Activated gamma-delta T cell treated with Interleukin-2 at 50 U/mL for 16 hours (primary cell): ENCODE measurements around the gene SLC15A4.
"Not testable (repeated sequence)": the region's sequence is repeated elsewhere in the genome, so short reads cannot be mapped to it uniquely, and the experiment has no call there.

Experiments
- DNase-seq: peaks from one replicate; pipeline ENCODE4 v3.0.0-alpha.2; 2020

SLC15A4 gene

GRCh38 chr12:128813392-128813791 lies 10.4 kb downstream of the SLC15A4 start:
- DNase-seq, result no peak

- no peak for DNase-seq
Measured at GRCh38 chr12:128811806-128812205, 12.0 kb downstream of the SLC15A4 start.

GRCh38 chr12:128810182-128811127 lies 13.3 kb downstream of the SLC15A4 start:
- DNase-seq, result peak; percentile 43

- DNase-seq, result no peak
Measured at GRCh38 chr12:128808651-128809050, 15.1 kb downstream of the SLC15A4 start.

- DNase-seq, result no peak
Measured at GRCh38 chr12:128807161-128807724, 16.5 kb downstream of the SLC15A4 start.

GRCh38 chr12:128806573-128806972 lies 17.2 kb downstream of the SLC15A4 start:
- no peak for DNase-seq

- DNase-seq, result not testable (repeated sequence)
Measured at GRCh38 chr12:128805406-128805805, 18.4 kb downstream of the SLC15A4 start.

GRCh38 chr12:128804762-128805161 lies 19.0 kb downstream of the SLC15A4 start:
- DNase-seq, result no peak

GRCh38 chr12:128803788-128804187 lies 20.0 kb downstream of the SLC15A4 start:
- DNase-seq, result no peak

- no peak for DNase-seq
Measured at GRCh38 chr12:128802756-128803155, 21.0 kb downstream of the SLC15A4 start.

GRCh38 chr12:128801879-128802391 lies 21.8 kb downstream of the SLC15A4 start:
- DNase-seq, result no peak

- DNase-seq, result no peak
Measured at GRCh38 chr12:128800606-128801005, 23.2 kb downstream of the SLC15A4 start.

- no peak for DNase-seq
Measured at GRCh38 chr12:128798571-128799341, 25.0 kb downstream of the SLC15A4 start.

- peak; percentile 41 for DNase-seq
Measured at GRCh38 chr12:128797119-128798118, 26.3 kb downstream of the SLC15A4 start.

- no peak for DNase-seq
Measured at GRCh38 chr12:128796439-128797118, 27.2 kb downstream of the SLC15A4 start.

- DNase-seq, result no peak
Measured at GRCh38 chr12:128795530-128796361, 28.0 kb downstream of the SLC15A4 start.

GRCh38 chr12:128794661-128795529 lies 28.9 kb downstream of the SLC15A4 start:
- peak; percentile 35 for DNase-seq

- no peak for DNase-seq
Measured at GRCh38 chr12:128793701-128794100, 30.1 kb downstream of the SLC15A4 start.

GRCh38 chr12:128792881-128793280 lies 30.9 kb downstream of the SLC15A4 start:
- DNase-seq, result no peak
